ENCODE measurements around the gene KCND3.

Gene KCND3

GRCh38 chr1:111887385-111887784, 102.1 kb downstream of the KCND3 start:
- TF ChIP-seq SPI1 (IDR thresholded peaks at IDR 0.05; ENCODE audit: borderline replicate concordance, low read depth) (no peak), REST (IDR thresholded peaks at IDR 0.05; ENCODE audit: insufficient replicate concordance, low read depth) (no peak), GABPA (IDR thresholded peaks at IDR 0.05; ENCODE audit: low read depth) (no peak), POLR2AphosphoS5 (IDR thresholded peaks at IDR 0.05; ENCODE audit: low read depth) (no peak), CTCF (IDR thresholded peaks at IDR 0.05; ENCODE audit: insufficient read depth, low read length) (no peak)
- no peak for DNase-seq (ENCODE audit: low read depth in 1 of 2, low spot score in 1 of 2)
- Histone ChIP-seq H3K27ac (replicated peaks) (no peak overlapping the region), H3K27me3 (ENCODE audit: insufficient read depth, poor library complexity, severe bottlenecking) (peaks cover 3% of the 10 kb centered on the region), H3K4me3 (replicated peaks; ENCODE audit: insufficient read depth, low read length) (no peak overlapping the region)

- peaks cover 3% of the 10 kb centered on the region for H3K27me3 ChIP-seq (ENCODE audit: insufficient read depth, poor library complexity, severe bottlenecking)
- no peak for TF ChIP-seq GABPA (IDR thresholded peaks at IDR 0.05; ENCODE audit: low read depth)
- no peak for TF ChIP-seq POLR2AphosphoS5 (IDR thresholded peaks at IDR 0.05; ENCODE audit: low read depth)
- no peak for TF ChIP-seq REST (IDR thresholded peaks at IDR 0.05; ENCODE audit: insufficient replicate concordance, low read depth)
- no peak for TF ChIP-seq CTCF (IDR thresholded peaks at IDR 0.05; ENCODE audit: insufficient read depth, low read length)
- no peak for TF ChIP-seq SPI1 (IDR thresholded peaks at IDR 0.05; ENCODE audit: borderline replicate concordance, low read depth)
- no peak overlapping the region for H3K27ac ChIP-seq (replicated peaks)
- no peak overlapping the region for H3K4me3 ChIP-seq (replicated peaks; ENCODE audit: insufficient read depth, low read length)
- DNase-seq (ENCODE audit: low read depth in 1 of 2, low spot score in 1 of 2), result no peak
These were observed 102.7 kb downstream of the KCND3 start for GRCh38 chr1:111886741-111887140.

GRCh38 chr1:111884772-111885443, 104.6 kb downstream of the KCND3 start:
- Histone ChIP-seq H3K27me3 (ENCODE audit: insufficient read depth, poor library complexity, severe bottlenecking) (peaks cover 2% of the 10 kb centered on the region), H3K4me3 (replicated peaks; ENCODE audit: insufficient read depth, low read length) (no peak overlapping the region), H3K27ac (replicated peaks) (no peak overlapping the region)
- TF ChIP-seq GABPA (IDR thresholded peaks at IDR 0.05; ENCODE audit: low read depth), result no peak
- no peak for DNase-seq (ENCODE audit: low read depth in 1 of 2, low spot score in 1 of 2)

- peaks cover 2% of the 10 kb centered on the region for H3K27me3 ChIP-seq (ENCODE audit: insufficient read depth, poor library complexity, severe bottlenecking)
- H3K4me3 ChIP-seq (replicated peaks; ENCODE audit: insufficient read depth, low read length), result no peak overlapping the region
- no peak for DNase-seq (ENCODE audit: low read depth in 1 of 2, low spot score in 1 of 2)
- TF ChIP-seq POLR2AphosphoS5 (IDR thresholded peaks at IDR 0.05; ENCODE audit: low read depth) (no peak), CTCF (IDR thresholded peaks at IDR 0.05; ENCODE audit: insufficient read depth, low read length) (no peak), GABPA (IDR thresholded peaks at IDR 0.05; ENCODE audit: low read depth) (no peak), REST (IDR thresholded peaks at IDR 0.05; ENCODE audit: insufficient replicate concordance, low read depth) (no peak), SPI1 (IDR thresholded peaks at IDR 0.05; ENCODE audit: borderline replicate concordance, low read depth) (no peak)
- no peak overlapping the region for H3K27ac ChIP-seq (replicated peaks)
These were observed 106.4 kb downstream of the KCND3 start for GRCh38 chr1:111882986-111883560.
